GM23338 (cell line): ENCODE results near the gene UNC5B. TPM values are rescaled to one million over a fixed set of nuclear protein-coding genes. Genes with fewer than 3 reads are reported as not detected.

Source experiments
- ATAC-seq: fragments of 200-7000 bp; cut with Tn5 transposase; 3 replicates; pipeline ENCODE4 v1.9.1; 2020
- DNase-seq: peaks from one replicate; pipeline ENCODE4 v3.0.0-alpha.2; 2015; ENCODE audit warnings: low spot score
- H2AFZ ChIP-seq: fragments of 200-600 bp; sonication (generic); 2 replicates; pipeline ENCODE4 v1.8.0; 2016; ENCODE audit warnings: antibody characterized with exemption, mild to moderate bottlenecking, moderate library complexity
- H3F3A ChIP-seq: fragments of 200-600 bp; sonication (generic); replicated peaks from 2 replicates; pipeline ENCODE4 v1.8.0; 2017; ENCODE audit warnings: antibody characterized with exemption, mixed run types, low read depth
- H3K27ac ChIP-seq: fragments of 200-600 bp; sonication (generic); 2 replicates; pipeline ENCODE4 v1.6.1; 2016; ENCODE audit warnings: low read depth
- H3K27me3 ChIP-seq: fragments of 200-600 bp; sonication (generic); 2 replicates; pipeline ENCODE4 v1.8.0; 2016; ENCODE audit warnings: mild to moderate bottlenecking, mixed run types, moderate library complexity; ENCODE audit not compliant: insufficient read depth
- H3K36me3 ChIP-seq: fragments of 200-600 bp; sonication (generic); 2 replicates; pipeline ENCODE4 v1.8.0; 2016; ENCODE audit warnings: mild to moderate bottlenecking; ENCODE audit not compliant: insufficient read depth
- H3K4me1 ChIP-seq: fragments of 200-600 bp; sonication (generic); 2 replicates; pipeline ENCODE4 v1.8.0; 2016; ENCODE audit warnings: mild to moderate bottlenecking, moderate library complexity; ENCODE audit not compliant: insufficient read depth
- H3K4me2 ChIP-seq: fragments of 200-600 bp; sonication (generic); 2 replicates; pipeline ENCODE4 v1.7.1; 2017; ENCODE audit warnings: mixed run types
- H3K4me3 ChIP-seq: fragments of 200-600 bp; sonication (generic); 2 replicates; pipeline ENCODE4 v1.6.1; 2016; ENCODE audit warnings: mixed run types
- H3K79me2 ChIP-seq: fragments of 200-600 bp; sonication (generic); replicated peaks from 2 replicates; pipeline ENCODE4 v1.8.0; 2017; ENCODE audit warnings: mild to moderate bottlenecking; ENCODE audit not compliant: insufficient read depth
- H3K9me2 ChIP-seq: fragments of 200-600 bp; sonication (generic); 2 replicates; pipeline ENCODE4 v1.8.0; 2017; ENCODE audit not compliant: insufficient read depth
- H4K20me1 ChIP-seq: fragments of 200-600 bp; sonication (generic); replicated peaks from 2 replicates; pipeline ENCODE4 v1.8.0; 2017; ENCODE audit warnings: mild to moderate bottlenecking; ENCODE audit not compliant: insufficient read depth
- H3K27ac Mint-ChIP-seq: 2 replicates; pipeline ENCODE4 v1.8.0; 2020; ENCODE audit warnings: inconsistent platforms, mild to moderate bottlenecking, moderate library complexity, mixed read lengths
- H3K27me3 Mint-ChIP-seq: 3 replicates; pipeline ENCODE4 v1.8.0; 2022; ENCODE audit warnings: low read depth, mild to moderate bottlenecking, moderate library complexity, mixed read lengths, inconsistent platforms; ENCODE audit not compliant: insufficient read depth, poor library complexity
- H3K36me3 Mint-ChIP-seq: 3 replicates; pipeline ENCODE4 v1.8.0; 2021; ENCODE audit warnings: low read depth, mild to moderate bottlenecking, inconsistent platforms, moderate library complexity, mixed read lengths
- H3K4me1 Mint-ChIP-seq: 3 replicates; pipeline ENCODE4 v1.8.0; 2020; ENCODE audit warnings: mild to moderate bottlenecking, inconsistent platforms, mixed read lengths
- H3K4me3 Mint-ChIP-seq: 3 replicates; pipeline ENCODE4 v1.8.0; 2021; ENCODE audit warnings: moderate library complexity, mild to moderate bottlenecking, inconsistent platforms, mixed read lengths
- H3K9me3 Mint-ChIP-seq: 3 replicates; pipeline ENCODE4 v1.8.0; 2020; ENCODE audit warnings: moderate library complexity, mild to moderate bottlenecking, inconsistent platforms, mixed read lengths
- CREB1 ChIP-seq: fragments of 250-450 bp; sonication (Bioruptor Pico); IDR thresholded peaks from 2 replicates; pipeline ENCODE4 v1.5.0; 2020; ENCODE audit warnings: low read depth, mild to moderate bottlenecking, moderate library complexity
- CTCF ChIP-seq, 2 experiments: fragments of 200-600 bp in 1 of 2; sonication (generic) in 1 of 2; conservative IDR thresholded peaks; 2 replicates each; pipeline versions ENCODE4 v1.5.1 to v1.6.1; 2016 to 2017; ENCODE audit warnings: antibody characterized with exemption in 2 of 2, low read depth in 2 of 2, mild to moderate bottlenecking in 2 of 2, moderate library complexity in 1 of 2
- ETS1 ChIP-seq: IDR thresholded peaks from 2 replicates; pipeline ENCODE4 v1.6.1; 2016; ENCODE audit warnings: antibody characterized with exemption
- EZH2 ChIP-seq: fragments of 200-600 bp; sonication (generic); IDR thresholded peaks from one replicate; pipeline ENCODE4 v1.8.0; 2017; ENCODE audit warnings: antibody characterized with exemption, mild to moderate bottlenecking, low read depth; ENCODE audit not compliant: unreplicated experiment
- EZH2phosphoT487 ChIP-seq: fragments of 200-600 bp; sonication (generic); IDR thresholded peaks from one replicate; pipeline ENCODE4 v1.8.1; 2018; ENCODE audit warnings: antibody characterized with exemption; ENCODE audit not compliant: unreplicated experiment
- JUNB ChIP-seq: IDR thresholded peaks from one replicate; pipeline ENCODE4 v1.6.1; 2016; ENCODE audit warnings: antibody characterized with exemption; ENCODE audit not compliant: unreplicated experiment
- NANOG ChIP-seq: IDR thresholded peaks from 2 replicates; pipeline ENCODE4 v1.6.1; 2016; ENCODE audit warnings: antibody characterized with exemption, borderline replicate concordance
- POLR2AphosphoS5 ChIP-seq: IDR thresholded peaks from 2 replicates; pipeline ENCODE4 v1.6.1; 2016; ENCODE audit warnings: antibody characterized with exemption, low read depth
- REST ChIP-seq: IDR thresholded peaks from one replicate; pipeline ENCODE4 v1.6.1; 2018; ENCODE audit warnings: antibody characterized with exemption; ENCODE audit not compliant: unreplicated experiment
- STAT1 ChIP-seq: IDR thresholded peaks from one replicate; pipeline ENCODE4 v1.6.1; 2016; ENCODE audit warnings: antibody characterized with exemption; ENCODE audit not compliant: unreplicated experiment
- ZNF114 ChIP-seq: fragments of 250-450 bp; sonication (Bioruptor Pico); IDR thresholded peaks from 2 replicates; pipeline ENCODE4 v1.5.0; 2020; ENCODE audit warnings: mild to moderate bottlenecking, moderate library complexity
- ZNF331 ChIP-seq: fragments of 250-450 bp; sonication (Bioruptor Pico); IDR thresholded peaks from 2 replicates; pipeline ENCODE4 v1.5.0; 2020; ENCODE audit warnings: low read depth, mild to moderate bottlenecking, moderate library complexity
- ZNF462 ChIP-seq: fragments of 250-450 bp; sonication (Bioruptor Pico); IDR thresholded peaks from 2 replicates; pipeline ENCODE4 v1.5.0; 2020; ENCODE audit warnings: mild to moderate bottlenecking, moderate library complexity
- polyA plus RNA-seq: library from polyadenylated mRNA; unstranded; fragments of >200 nt; fragmentation: Nextera tagmentation; extraction: Ambion mirVana; gene quantifications from 2 replicates; pipeline ENCODE4 v1.2.1, GENCODE V29; 2016
- total RNA-seq: library from RNA; depleted of rRNA; stranded (reverse); fragments of >200 nt; shearing (Covaris generic); gene quantifications from 2 replicates; pipeline ENCODE4 v1.2.3, GENCODE V29; 2014

The UNC5B gene
- total and polyA plus RNA-seq, 2 experiments from 2014 or later: 8.0 to 31.2 TPM

GRCh38 chr10:71308244-71308643, 95.9 kb downstream of the UNC5B start:
- no peaks in the 10 kb centered on the region; the same call in 1 of the 2 replicates for H4K20me1 ChIP-seq
- H3K4me3 Mint-ChIP-seq: no peak overlapping the region
- H3K36me3 Mint-ChIP-seq: no peaks in the 10 kb centered on the region
- H3K27ac ChIP-seq: no peak overlapping the region
- H3K9me2 ChIP-seq: no peaks in the 10 kb centered on the region
- no peaks in the 10 kb centered on the region for H3K27me3 ChIP-seq
- H3F3A ChIP-seq: no peaks in the 10 kb centered on the region
- peaks cover 7% of the 10 kb centered on the region; the same call in 2 of the 3 replicates for H3K4me1 Mint-ChIP-seq
- H3K9me3 Mint-ChIP-seq: no peaks in the 10 kb centered on the region
- H3K36me3 ChIP-seq: no peaks in the 10 kb centered on the region
- peaks cover 9% of the 10 kb centered on the region for H3K27me3 Mint-ChIP-seq
- DNase-seq (no peak), ATAC-seq (no peak)
- no peak overlapping the region for H3K4me2 ChIP-seq
- H3K79me2 ChIP-seq: no peaks in the 10 kb centered on the region
- H3K4me3 ChIP-seq: no peak overlapping the region
- TF ChIP-seq REST (no peak), CTCF (conservative IDR thresholded peaks at IDR 0.05; ENCODE audit: low read depth in 2 of 2) (no peak), ZNF462 (CRISPR knock-in tag) (no peak), CREB1 (no peak), NANOG (no peak), ETS1 (no peak), ZNF114 (no peak), STAT1 (no peak), POLR2AphosphoS5 (no peak), EZH2phosphoT487 (no peak), ZNF331 (CRISPR knock-in tag) (no peak), JUNB (no peak), EZH2 (no peak)
- H3K27ac Mint-ChIP-seq: no peak overlapping the region
- H2AFZ ChIP-seq: no peak overlapping the region
- H3K4me1 ChIP-seq: no peaks in the 10 kb centered on the region
